ENCODE results near the gene SLC35F1.

SLC35F1 gene

GRCh38 chr6:118285791-118286190 lies 378.7 kb downstream of the SLC35F1 start:
- DNase-seq = no peak

- DNase-seq = no peak
Measured at GRCh38 chr6:118288355-118289124, 381.5 kb downstream of the SLC35F1 start.

GRCh38 chr6:118292558-118292957 lies 385.5 kb downstream of the SLC35F1 start:
- no peak for DNase-seq

- DNase-seq = no peak
Measured at GRCh38 chr6:118294906-118295305, 387.8 kb downstream of the SLC35F1 start.

- DNase-seq = no peak
Measured at GRCh38 chr6:118295336-118295735, 388.3 kb downstream of the SLC35F1 start.

- DNase-seq = no peak
Measured at GRCh38 chr6:118296129-118296901, 389.3 kb downstream of the SLC35F1 start.

GRCh38 chr6:118297821-118298220 lies 390.8 kb downstream of the SLC35F1 start:
- no peak for DNase-seq

GRCh38 chr6:118298476-118299427 lies 391.7 kb downstream of the SLC35F1 start:
- no peak for DNase-seq

- no peak for DNase-seq
Measured at GRCh38 chr6:118299457-118299856, 392.4 kb downstream of the SLC35F1 start.

- no peak for DNase-seq
Measured at GRCh38 chr6:118304321-118304720, 397.3 kb downstream of the SLC35F1 start.

- no peak for DNase-seq
Measured at GRCh38 chr6:118305081-118305480, 398.0 kb downstream of the SLC35F1 start.

GRCh38 chr6:118306392-118307238 lies 399.6 kb downstream of the SLC35F1 start:
- DNase-seq = peak in 1 of 3 experiments; percentile 9

- DNase-seq = no peak
Measured at GRCh38 chr6:118307581-118307980, 400.5 kb downstream of the SLC35F1 start.

GRCh38 chr6:118309337-118310093 lies 402.5 kb downstream of the SLC35F1 start:
- no peak for DNase-seq

- DNase-seq = no peak
Measured at GRCh38 chr6:118313208-118313607, 406.1 kb downstream of the SLC35F1 start.

GRCh38 chr6:118313762-118314161 lies 406.7 kb downstream of the SLC35F1 start:
- no peak for DNase-seq

GRCh38 chr6:118316796-118317384 lies 409.8 kb downstream of the SLC35F1 start:
- DNase-seq = no peak

GRCh38 chr6:118317581-118318563 lies 410.8 kb downstream of the SLC35F1 start:
- no peak for DNase-seq

- no peak for DNase-seq
Measured at GRCh38 chr6:118318648-118319047, 411.6 kb downstream of the SLC35F1 start.

- DNase-seq = peak in 1 of 3 experiments; percentile 37
Measured at GRCh38 chr6:118319416-118319815, 412.4 kb downstream of the SLC35F1 start.
